Skeletal muscle satellite cell (primary cell): ENCODE data around the gene OCEL1.

Experiments used
- H3K27me3 ChIP-seq: 2 replicates; pipeline ENCODE4 v1.7.0; 2013; ENCODE audit warnings: low read length; ENCODE audit not compliant: control insufficient read depth, insufficient read depth
- H3K36me3 ChIP-seq: 2 replicates; pipeline ENCODE4 v1.7.0; 2013; ENCODE audit warnings: mild to moderate bottlenecking, control low read depth, low read length; ENCODE audit not compliant: insufficient read depth
- H3K4me1 ChIP-seq: 2 replicates; pipeline ENCODE4 v1.7.0; 2013; ENCODE audit warnings: low read length; ENCODE audit not compliant: control insufficient read depth, insufficient read depth
- H3K4me2 ChIP-seq: 2 replicates; pipeline ENCODE4 v1.7.0; 2013; ENCODE audit warnings: mild to moderate bottlenecking, low read length
- H3K4me3 ChIP-seq: 2 replicates; pipeline ENCODE4 v1.7.0; 2013; ENCODE audit warnings: low read length
- H3K9ac ChIP-seq: 2 replicates; pipeline ENCODE4 v1.7.0; 2013; ENCODE audit warnings: mild to moderate bottlenecking, low read depth, low read length, moderate library complexity
- H3K9me3 ChIP-seq: replicated peaks from 2 replicates; pipeline ENCODE4 v1.7.0; 2013; ENCODE audit warnings: mild to moderate bottlenecking, control low read depth, low read length

Gene OCEL1

GRCh38 chr19:17244618-17245534 is 18.9 kb downstream of the OCEL1 start:
- Histone ChIP-seq H3K4me2 (peak overlapping the region; percentile 91), H3K27me3 (no peaks in the 10 kb centered on the region), H3K4me1 (peaks cover 48% of the 10 kb centered on the region), H3K9me3 (no peaks in the 10 kb centered on the region), H3K4me3 (peak overlapping the region; percentile 96), H3K9ac (peak overlapping the region; percentile 75), H3K36me3 (peaks cover 9% of the 10 kb centered on the region)

DNA sequence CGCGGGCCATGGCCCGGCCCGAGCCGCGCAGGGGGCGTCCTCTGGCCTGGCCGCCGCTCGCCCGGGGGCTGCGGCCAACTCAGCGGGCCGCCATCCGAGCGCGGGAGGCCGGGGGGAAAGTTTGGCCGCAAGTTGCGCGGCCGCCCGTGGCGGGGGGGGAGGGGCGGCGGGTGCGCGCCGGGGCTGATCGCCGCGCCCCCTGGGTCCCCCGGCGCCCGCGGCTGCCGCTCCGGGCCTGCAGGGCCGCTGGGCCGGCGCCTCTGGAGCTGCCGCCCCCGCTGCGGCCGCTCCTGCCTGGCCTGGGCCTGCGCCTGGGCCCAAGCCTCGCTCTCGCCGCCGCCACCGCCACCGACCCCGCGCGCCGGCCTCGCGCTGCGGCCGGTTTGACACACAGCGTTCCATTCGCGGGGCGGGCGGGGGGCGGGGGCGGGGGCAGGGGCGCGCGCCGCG is 19.5 kb downstream of the OCEL1 start, which contains the start of gene NR2F6:
NR2F6 (minus strand) TSS at position 385 of the 450 bp plus-strand sequence. CDS start 699 bp downstream, outside the sequence.
- Histone ChIP-seq H3K27me3 (no peaks in the 10 kb centered on the region), H3K4me3 (peak within 1 kb of the TSS; percentile 96), H3K36me3 (peaks cover 2% of the 10 kb centered on the region), H3K4me2 (peak within 1 kb of the TSS; percentile 91), H3K4me1 (peaks cover 48% of the 10 kb centered on the region), H3K9ac (peak within 1 kb of the TSS; percentile 75), H3K9me3 (no peaks in the 10 kb centered on the region)

- Histone ChIP-seq H3K9me3 (no peaks in the 10 kb centered on the region), H3K4me3 (peak overlapping the region; percentile 65), H3K9ac (peak overlapping the region; percentile 73), H3K4me2 (peak overlapping the region; percentile 78), H3K27me3 (no peaks in the 10 kb centered on the region), H3K4me1 (peaks cover 42% of the 10 kb centered on the region), H3K36me3 (no peaks in the 10 kb centered on the region)
These were observed 20.8 kb downstream of the OCEL1 start for GRCh38 chr19:17246681-17247425.

DNA sequence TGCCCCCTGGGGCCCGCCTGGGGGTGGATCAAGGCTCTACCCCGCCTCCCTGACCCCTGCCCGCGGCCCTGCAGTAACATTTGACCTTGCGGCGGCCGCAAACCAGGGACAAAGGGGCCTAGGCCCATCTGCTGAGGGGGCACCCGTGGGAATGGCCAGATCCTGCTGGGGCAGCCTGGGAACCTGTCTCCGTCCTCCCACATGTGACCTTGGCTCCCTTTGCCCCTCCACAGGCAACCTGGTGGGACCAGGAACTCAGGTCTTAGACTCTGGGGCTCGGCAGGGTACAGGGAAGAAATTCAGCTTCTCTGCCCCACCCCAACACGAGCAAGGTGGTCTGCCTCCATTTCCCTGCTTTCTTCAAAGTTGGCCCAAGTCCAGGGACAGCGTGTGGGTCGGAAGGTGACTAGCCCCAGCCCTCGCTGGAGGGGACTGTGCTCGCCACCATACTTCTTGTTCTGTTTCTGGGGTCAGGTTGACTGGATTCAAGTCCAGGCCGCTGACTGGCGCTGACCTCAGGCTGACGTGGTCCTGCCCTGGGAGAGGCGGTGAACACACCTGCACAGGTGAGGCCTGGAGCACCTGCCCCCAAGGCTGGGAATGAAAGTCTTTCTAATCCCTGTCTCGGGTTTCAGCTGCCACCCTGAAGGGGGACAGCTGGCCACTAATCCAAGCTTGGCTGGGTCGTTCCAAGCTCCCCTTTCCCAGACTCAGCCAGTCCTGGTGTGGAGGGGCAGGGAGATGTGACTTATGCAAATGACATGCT is 22.2 kb downstream of the OCEL1 start:
- Histone ChIP-seq H3K27me3 (no peaks in the 10 kb centered on the region), H3K4me1 (peaks cover 31% of the 10 kb centered on the region), H3K36me3 (no peaks in the 10 kb centered on the region), H3K4me2 (no peak overlapping the region), H3K4me3 (no peak overlapping the region), H3K9me3 (no peaks in the 10 kb centered on the region), H3K9ac (no peak overlapping the region)

DNA sequence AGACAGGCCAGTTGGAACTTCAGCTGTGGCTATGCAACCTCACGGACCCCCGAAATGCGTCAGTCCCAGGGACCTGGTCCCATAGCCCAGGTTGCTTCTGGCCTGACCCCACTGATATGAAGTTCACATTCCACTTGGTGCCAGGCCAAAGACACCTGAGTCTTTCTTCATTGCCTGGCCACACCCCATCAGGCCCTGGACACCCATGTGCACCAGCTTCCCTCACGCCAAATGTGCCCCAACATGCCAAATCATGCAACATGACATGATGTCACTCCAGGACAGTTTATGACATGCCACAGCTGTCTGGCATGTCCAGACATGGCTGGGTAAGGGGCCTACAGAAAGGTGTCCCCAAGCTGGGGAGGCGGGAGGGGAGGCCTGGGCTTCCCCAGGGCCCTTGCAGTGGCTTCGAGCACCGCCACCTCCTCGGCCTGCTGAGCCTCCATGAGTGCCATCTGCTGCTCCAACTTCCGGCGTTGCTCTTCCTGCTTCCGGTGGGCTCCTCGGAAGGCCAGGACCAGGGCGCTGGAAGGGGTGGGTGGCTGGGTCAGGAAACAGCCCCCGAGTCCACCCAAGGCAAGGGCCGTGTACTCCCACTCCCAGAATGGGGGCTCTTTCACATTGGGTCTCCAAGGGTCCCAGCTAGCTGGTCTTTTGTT is 24.0 kb downstream of the OCEL1 start:
- H3K4me3 ChIP-seq, result no peak overlapping the region
- H3K9ac ChIP-seq, result no peak overlapping the region
- H3K4me1 ChIP-seq, result peaks cover 27% of the 10 kb centered on the region
- no peaks in the 10 kb centered on the region for H3K36me3 ChIP-seq
- no peaks in the 10 kb centered on the region for H3K9me3 ChIP-seq
- no peak overlapping the region for H3K4me2 ChIP-seq
- H3K27me3 ChIP-seq, result peaks cover 4% of the 10 kb centered on the region

DNA sequence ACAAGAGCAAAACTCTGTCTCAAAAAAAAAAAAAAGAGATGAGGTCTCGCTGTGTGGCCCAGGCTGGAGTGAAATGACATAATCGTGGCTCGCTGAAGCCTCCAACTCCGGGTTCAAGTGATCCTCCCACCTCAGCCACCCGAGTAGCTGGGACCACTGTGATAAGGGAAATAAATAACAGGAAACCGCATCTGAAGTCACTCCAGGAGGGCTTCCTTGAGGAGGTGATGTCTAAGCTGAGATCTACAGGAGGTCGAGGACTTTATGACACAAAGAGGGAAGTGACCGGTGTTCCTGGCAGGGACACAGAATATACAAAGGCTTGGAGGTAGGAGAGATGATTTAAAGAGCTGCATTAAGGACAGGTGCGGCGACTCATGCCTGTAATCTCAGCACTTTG is 28.6 kb downstream of the OCEL1 start:
- H3K36me3 ChIP-seq, result no peaks in the 10 kb centered on the region
- H3K27me3 ChIP-seq, result peaks cover 4% of the 10 kb centered on the region
- peaks cover 6% of the 10 kb centered on the region for H3K9me3 ChIP-seq
- no peak overlapping the region for H3K9ac ChIP-seq
- no peak overlapping the region for H3K4me3 ChIP-seq
- peaks cover 6% of the 10 kb centered on the region for H3K4me1 ChIP-seq
- H3K4me2 ChIP-seq, result no peak overlapping the region

DNA sequence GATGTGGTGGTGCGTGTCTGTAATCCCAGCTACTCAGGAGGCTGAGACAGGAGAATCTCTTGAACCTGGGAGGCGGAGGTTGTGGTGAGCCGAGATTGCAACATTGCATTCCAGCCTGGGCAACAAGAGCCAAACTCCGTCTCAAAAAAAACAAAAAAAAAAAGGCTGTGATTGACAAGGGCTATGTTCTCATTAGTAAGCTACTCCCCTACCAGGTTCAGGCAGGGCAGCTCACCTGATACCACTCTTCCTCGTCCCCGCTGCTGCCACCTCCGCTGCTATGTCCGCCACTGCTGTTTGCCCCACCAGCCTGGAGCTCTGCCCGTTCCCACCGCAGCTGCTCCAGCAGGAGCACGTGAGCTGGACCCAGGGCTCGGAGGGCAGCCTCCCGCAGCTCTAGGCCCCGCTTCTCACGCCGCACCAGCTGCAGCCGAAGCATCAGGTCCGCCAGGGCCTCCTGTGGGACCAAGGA is 29.2 kb downstream of the OCEL1 start:
- Histone ChIP-seq H3K27me3 (peaks cover 4% of the 10 kb centered on the region), H3K9me3 (peaks cover 10% of the 10 kb centered on the region), H3K4me1 (peaks cover 6% of the 10 kb centered on the region), H3K4me3 (peak overlapping the region; percentile 7), H3K36me3 (no peaks in the 10 kb centered on the region), H3K9ac (no peak overlapping the region), H3K4me2 (no peak overlapping the region)

DNA sequence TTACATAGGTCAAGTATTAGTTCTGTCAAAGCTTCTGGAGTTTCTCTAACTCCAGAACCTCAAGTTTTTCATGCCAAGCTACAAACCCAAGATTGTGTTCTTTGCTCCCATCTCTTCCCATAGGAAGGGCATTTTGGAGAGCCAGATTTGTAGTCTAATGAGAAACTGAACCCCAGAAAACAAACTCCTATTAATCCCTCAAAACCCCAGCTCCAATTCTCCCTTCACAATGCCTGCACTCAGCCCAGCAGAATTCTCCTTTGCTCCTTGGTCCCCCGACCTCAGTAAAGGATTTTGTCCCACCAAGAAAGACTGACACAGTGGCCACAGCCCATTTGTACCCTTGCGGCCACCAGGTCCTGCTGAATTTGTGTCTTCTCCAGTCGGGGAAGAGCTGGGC is 30.1 kb downstream of the OCEL1 start:
- H3K36me3 ChIP-seq, result no peaks in the 10 kb centered on the region
- H3K4me1 ChIP-seq, result peaks cover 6% of the 10 kb centered on the region
- H3K9me3 ChIP-seq, result peaks cover 10% of the 10 kb centered on the region
- no peak overlapping the region for H3K4me3 ChIP-seq
- peaks cover 4% of the 10 kb centered on the region for H3K27me3 ChIP-seq
- no peak overlapping the region for H3K9ac ChIP-seq
- no peak overlapping the region for H3K4me2 ChIP-seq

GRCh38 chr19:17259118-17259780 is 33.2 kb downstream of the OCEL1 start:
- Histone ChIP-seq H3K27me3 (peaks cover 4% of the 10 kb centered on the region), H3K4me2 (no peak overlapping the region), H3K4me1 (peaks cover 6% of the 10 kb centered on the region), H3K9ac (no peak overlapping the region), H3K4me3 (no peak overlapping the region), H3K9me3 (peaks cover 10% of the 10 kb centered on the region), H3K36me3 (no peaks in the 10 kb centered on the region)

DNA sequence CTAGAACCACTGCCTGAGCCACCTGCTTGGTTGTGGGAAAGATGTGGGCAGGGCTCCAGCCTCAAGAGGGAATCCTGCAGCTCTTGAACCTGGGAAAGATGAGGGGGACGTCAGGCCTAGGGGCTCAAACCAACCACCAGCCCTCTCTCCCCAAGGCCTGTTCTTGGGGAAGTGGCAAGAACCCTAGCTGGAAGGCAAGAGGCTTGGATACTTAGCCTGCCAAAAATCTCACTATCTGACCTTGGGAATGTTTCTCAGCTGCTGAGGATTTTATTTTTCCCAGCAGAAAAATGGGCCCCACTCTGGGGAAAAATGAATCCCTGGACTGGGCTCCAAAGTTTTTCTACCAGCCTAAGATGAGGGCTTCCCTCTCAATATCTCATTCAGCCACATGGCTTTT is 33.9 kb downstream of the OCEL1 start:
- peaks cover 10% of the 10 kb centered on the region for H3K9me3 ChIP-seq
- no peak overlapping the region for H3K4me2 ChIP-seq
- peaks cover under 1% of the 10 kb centered on the region for H3K27me3 ChIP-seq
- no peak overlapping the region for H3K9ac ChIP-seq
- H3K4me3 ChIP-seq, result no peak overlapping the region
- H3K36me3 ChIP-seq, result no peaks in the 10 kb centered on the region
- peaks cover 6% of the 10 kb centered on the region for H3K4me1 ChIP-seq
